ENCODE measurements around the gene VPS41.
"Not testable (repeated sequence)": the region's sequence is repeated elsewhere in the genome, so short reads cannot be mapped to it uniquely, and the experiment has no call there.

The VPS41 gene

GRCh38 chr7:38854947-38855346 is 54.0 kb downstream of the VPS41 start:
- ATAC-seq, result not testable (repeated sequence)

- no peak for ATAC-seq
Measured at GRCh38 chr7:38851321-38851720, 57.7 kb downstream of the VPS41 start.

GRCh38 chr7:38846280-38846679 is 62.7 kb downstream of the VPS41 start:
- ATAC-seq, result no peak

- no peak for ATAC-seq
Measured at GRCh38 chr7:38844952-38845563, 63.9 kb downstream of the VPS41 start.

DNA sequence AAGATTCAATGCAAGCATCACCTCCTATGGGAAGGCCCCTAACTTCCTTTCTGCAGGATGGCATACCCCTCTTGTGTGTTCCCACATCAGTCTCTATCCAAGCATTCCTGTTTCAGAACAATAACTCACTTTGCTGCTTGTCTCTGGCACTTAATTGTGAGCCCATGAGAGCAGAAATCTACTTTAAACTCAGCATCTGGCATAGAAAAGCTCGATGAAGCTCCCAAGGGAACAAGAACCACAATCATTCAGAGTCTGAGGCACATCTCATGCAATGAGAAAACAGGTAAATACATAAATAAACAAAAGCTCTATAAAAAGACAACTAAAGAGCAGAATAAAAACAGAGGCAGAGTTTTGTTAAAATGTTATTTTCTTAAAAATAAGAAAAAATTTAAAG is 66.2 kb downstream of the VPS41 start:
- ATAC-seq, result no peak

- no peak for ATAC-seq
Measured at GRCh38 chr7:38840736-38841460, 68.1 kb downstream of the VPS41 start.

DNA sequence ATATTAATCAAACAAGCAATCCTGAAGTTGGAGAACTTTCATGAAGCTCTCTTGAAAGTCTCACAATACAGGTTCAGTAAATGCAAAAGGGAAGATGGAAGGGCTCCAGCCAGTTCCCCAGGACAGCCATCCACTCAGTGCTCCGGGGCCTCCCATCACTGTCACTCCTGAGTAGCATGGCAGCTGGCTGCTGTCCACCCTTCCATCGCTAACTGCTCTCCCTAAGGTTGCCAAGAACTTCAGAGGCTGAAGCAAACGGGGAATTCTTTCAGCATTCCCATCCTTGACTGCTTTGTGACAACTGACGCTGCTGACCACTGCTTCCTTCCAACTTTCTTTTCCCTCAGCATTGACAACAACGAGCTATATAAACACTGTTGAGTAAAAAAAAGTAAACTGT is 69.1 kb downstream of the VPS41 start:
- ATAC-seq, result no peak

GRCh38 chr7:38838725-38839385 is 70.1 kb downstream of the VPS41 start:
- no peak for ATAC-seq

GRCh38 chr7:38834357-38834756 is 74.6 kb downstream of the VPS41 start:
- no peak for ATAC-seq

DNA sequence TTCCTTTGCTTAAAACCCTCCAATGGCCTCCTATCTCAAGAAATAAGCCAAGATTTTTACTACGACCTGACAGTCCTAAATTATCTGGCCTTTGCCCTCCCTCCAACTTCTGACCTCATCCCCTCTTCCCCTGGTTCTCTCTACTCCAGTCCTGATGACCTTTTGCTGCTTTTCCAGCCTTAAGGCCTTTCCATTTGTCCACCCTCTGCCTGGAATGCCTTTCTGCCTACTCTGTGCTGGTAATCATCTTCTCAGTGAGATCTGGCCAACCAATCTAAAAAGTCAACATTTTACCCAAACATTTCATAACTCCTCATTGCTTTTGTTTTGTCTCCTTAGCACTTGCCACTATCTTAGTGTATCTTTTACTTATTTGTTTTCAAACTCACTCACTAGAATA is 75.7 kb downstream of the VPS41 start:
- ATAC-seq, result no peak

- ATAC-seq, result no peak
Measured at GRCh38 chr7:38831259-38831996, 77.6 kb downstream of the VPS41 start.

GRCh38 chr7:38830826-38831225 is 78.2 kb downstream of the VPS41 start:
- ATAC-seq, result no peak

DNA sequence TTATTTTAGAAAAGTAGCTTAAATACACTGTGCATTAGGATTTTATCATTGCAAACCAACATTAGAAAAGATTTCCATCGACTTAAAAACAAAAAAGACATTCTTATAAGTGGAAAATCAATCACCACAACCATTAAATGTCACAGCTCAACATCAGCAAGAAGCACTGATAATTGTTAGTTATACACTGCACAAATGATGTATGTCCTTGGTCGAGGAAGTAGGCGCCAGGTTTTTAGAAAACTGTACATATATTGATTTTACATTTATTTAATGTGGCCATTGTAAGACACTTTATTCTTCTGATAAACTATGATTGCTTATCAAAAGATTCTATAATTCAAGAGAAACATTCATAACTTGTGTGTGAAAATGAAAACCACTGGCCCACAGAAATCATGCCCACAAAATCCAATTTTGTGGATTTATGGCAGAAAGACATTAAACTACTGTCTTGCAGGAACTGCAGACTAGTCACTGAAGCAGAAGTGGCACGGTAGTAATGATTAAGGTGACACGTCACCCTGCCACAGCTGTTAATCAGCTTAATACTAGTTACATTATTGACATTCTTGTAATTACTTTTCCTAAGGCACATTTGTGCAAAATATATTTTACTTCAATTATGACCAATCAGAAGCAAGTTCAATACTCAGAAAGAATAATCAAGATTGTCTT is 79.4 kb downstream of the VPS41 start:
- ATAC-seq, result no peak

DNA sequence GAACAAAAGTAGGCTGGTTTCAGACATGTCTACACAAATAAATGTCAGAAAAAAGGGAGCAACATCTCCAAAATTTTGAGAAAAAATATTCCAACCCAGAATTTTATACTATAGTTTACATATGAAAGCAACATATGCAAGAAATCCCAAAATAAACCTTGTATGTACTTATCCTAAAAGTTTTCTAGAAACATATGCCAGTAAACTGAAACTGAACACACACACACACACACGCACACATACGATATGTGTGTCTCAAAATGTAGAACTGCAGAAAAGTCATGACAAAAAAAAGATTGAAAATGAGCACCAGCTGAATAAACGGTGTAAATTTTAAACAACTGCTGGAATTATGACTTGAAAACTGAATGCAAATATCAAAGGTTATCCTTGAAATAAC is 81.0 kb downstream of the VPS41 start:
- no peak for ATAC-seq

- no peak for ATAC-seq
Measured at GRCh38 chr7:38825721-38826440, 83.1 kb downstream of the VPS41 start.

- no peak for ATAC-seq
Measured at GRCh38 chr7:38824948-38825347, 84.0 kb downstream of the VPS41 start.

DNA sequence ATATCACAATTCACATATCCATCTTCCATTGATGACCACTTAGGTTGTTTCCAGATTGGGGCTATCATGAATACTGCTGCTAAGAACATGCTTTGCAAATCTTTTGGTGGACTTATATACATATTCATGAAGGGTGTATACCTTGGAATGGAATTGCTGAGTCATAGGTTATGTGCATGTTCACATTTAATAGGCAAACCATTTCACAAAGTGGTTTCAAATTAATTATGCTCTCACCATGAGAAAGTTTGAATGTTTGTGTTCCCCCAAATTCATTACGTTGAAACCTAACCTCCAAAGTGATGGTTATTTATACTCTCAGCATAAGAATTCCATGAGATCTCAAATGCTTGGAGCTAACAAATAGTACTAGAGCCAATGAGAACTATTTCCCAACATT is 86.4 kb downstream of the VPS41 start:
- no peak for ATAC-seq

DNA sequence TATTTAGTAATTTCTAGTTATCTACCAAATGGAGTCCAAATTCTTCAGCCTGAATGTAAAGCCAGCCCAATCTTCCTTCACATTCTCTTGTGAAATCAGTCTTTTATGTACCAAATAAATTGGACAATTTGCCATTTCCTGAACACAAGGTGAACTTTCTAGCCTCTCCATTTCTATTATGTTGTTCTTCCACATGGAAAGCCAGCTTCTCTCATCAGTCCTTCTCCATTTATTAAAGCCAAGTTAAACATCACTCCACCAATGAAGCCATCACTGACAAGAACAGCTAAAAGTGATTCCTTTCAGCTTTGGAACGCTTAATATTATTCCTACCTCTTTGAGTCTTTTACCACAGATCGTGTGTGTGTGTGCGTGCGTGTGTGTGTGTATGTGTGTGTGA is 88.4 kb downstream of the VPS41 start:
- no peak for ATAC-seq

GRCh38 chr7:38819463-38819862 is 89.5 kb downstream of the VPS41 start:
- ATAC-seq, result no peak

GRCh38 chr7:38817526-38817925 is 91.5 kb downstream of the VPS41 start:
- ATAC-seq, result no peak

DNA sequence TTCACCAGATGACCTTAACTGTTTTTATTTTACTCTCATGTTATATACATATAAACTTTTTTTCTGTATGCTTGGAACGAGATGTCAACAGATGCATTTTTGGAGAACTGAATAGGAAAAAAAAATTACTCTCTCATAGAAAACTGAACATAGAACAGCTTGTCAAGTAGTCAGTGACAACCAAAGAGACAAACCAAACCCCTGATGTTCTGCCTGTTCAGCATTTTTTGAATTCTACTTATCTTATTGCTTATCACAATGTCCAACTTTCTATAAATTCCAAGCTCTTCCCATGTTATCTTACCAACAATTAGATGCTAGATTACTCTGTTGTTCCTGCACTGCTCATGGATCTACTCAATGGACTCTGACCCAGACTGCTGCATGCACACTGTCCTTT is 95.2 kb downstream of the VPS41 start:
- no peak for ATAC-seq

GRCh38 chr7:38806912-38807311 is 102.1 kb downstream of the VPS41 start:
- no peak for ATAC-seq

Measured in activated CD4-positive, CD25-positive, alpha-beta regulatory T cell treated with anti-CD3 and anti-CD28 coated beads, Interleukin-2, amount 50 U/mL, for 24 hours (primary cell).